Activated CD4-positive, alpha-beta T cell treated with anti-CD3 and anti-CD28 coated beads, Interleukin-2, amount 50 U/mL, for 24 hours (primary cell): ENCODE data around the gene CAPN10.
"Not testable (repeated sequence)": the region's sequence is repeated elsewhere in the genome, so short reads cannot be mapped to it uniquely, and the experiment has no call there.

Experiments
- DNase-seq, 2 donors: peaks; one replicate each; pipeline ENCODE4 v3.0.0-alpha.2; 2020; ENCODE audit warnings: low read depth in 1 of 2, low spot score in 1 of 2

The CAPN10 gene

GRCh38 chr2:240586198-240586918, at the start of gene CAPN10:
Gene CAPN10, plus strand, starts transcription at chr2:240586734. Its CDS starts 178 bp downstream, at chr2:240586912.
- peak; percentile 87 to 94 for DNase-seq

GRCh38 chr2:240538031-240538780, 48.3 kb upstream of the CAPN10 start:
- no peak for DNase-seq

GRCh38 chr2:240539101-240539500, 47.4 kb upstream of the CAPN10 start:
- DNase-seq = not testable (repeated sequence)

- no peak for DNase-seq
These were observed 46.6 kb upstream of the CAPN10 start for GRCh38 chr2:240539906-240540305.

- no peak for DNase-seq
These were observed 35.2 kb upstream of the CAPN10 start for GRCh38 chr2:240551288-240551687.

- DNase-seq = no peak
These were observed 34.7 kb upstream of the CAPN10 start for GRCh38 chr2:240551811-240552210.

GRCh38 chr2:240553956-240554480, 32.5 kb upstream of the CAPN10 start:
- no peak for DNase-seq

GRCh38 chr2:240554767-240555493, 31.6 kb upstream of the CAPN10 start:
- DNase-seq = no peak

- no peak for DNase-seq
These were observed 30.8 kb upstream of the CAPN10 start for GRCh38 chr2:240555541-240556250.

- peak in 1 of 2 donors; percentile 47 for DNase-seq
These were observed 29.9 kb upstream of the CAPN10 start for GRCh38 chr2:240556553-240557100.

- no peak for DNase-seq
These were observed 29.3 kb upstream of the CAPN10 start for GRCh38 chr2:240557101-240557751.

- DNase-seq = peak in 1 of 2 donors; percentile 47
These were observed 28.7 kb upstream of the CAPN10 start, which contains the start of gene ANKMY1 for GRCh38 chr2:240557808-240558207. Gene ANKMY1, minus strand, starts transcription at chr2:240557988. Its CDS starts 653 bp downstream, at chr2:240557335.

GRCh38 chr2:240558236-240558761, 28.2 kb upstream of the CAPN10 start:
- DNase-seq = no peak

GRCh38 chr2:240559286-240559685, 27.2 kb upstream of the CAPN10 start:
- no peak for DNase-seq

GRCh38 chr2:240560084-240560479, 26.5 kb upstream of the CAPN10 start, which contains the start of gene DUSP28:
Gene DUSP28, plus strand, starts transcription at chr2:240560357. Its CDS starts 328 bp downstream, at chr2:240560685.
- peak; percentile 80 to 84 for DNase-seq

GRCh38 chr2:240560480-240561324, 25.8 kb upstream of the CAPN10 start:
- DNase-seq = peak; percentile 98 to 100

GRCh38 chr2:240561325-240561971, 25.1 kb upstream of the CAPN10 start:
- DNase-seq = no peak

- not testable (repeated sequence) for DNase-seq
These were observed 23.3 kb upstream of the CAPN10 start for GRCh38 chr2:240563231-240563630.
